HG03095 (cell line): ENCODE measurements around the gene RNF13.
"Not testable (repeated sequence)": the region's sequence is repeated elsewhere in the genome, so short reads cannot be mapped to it uniquely, and the experiment has no call there.

Experiments used
- ATAC-seq: cut with Tn5 transposase; IDR thresholded peaks from one replicate; pipeline ENCODE4 v1.9.1; 2021; ENCODE audit warnings: moderate library complexity; ENCODE audit not compliant: unreplicated experiment

Gene RNF13

GRCh38 chr3:149838491-149838890, 25.5 kb downstream of the RNF13 start:
- ATAC-seq, result not testable (repeated sequence)

- not testable (repeated sequence) for ATAC-seq
These were observed 26.5 kb downstream of the RNF13 start for GRCh38 chr3:149839469-149839868.

- ATAC-seq, result no peak
These were observed 26.9 kb downstream of the RNF13 start for GRCh38 chr3:149839896-149840295.

- no peak for ATAC-seq
These were observed 30.5 kb downstream of the RNF13 start for GRCh38 chr3:149843502-149843901.

GRCh38 chr3:149844091-149844490, 31.1 kb downstream of the RNF13 start:
- no peak for ATAC-seq

- ATAC-seq, result no peak
These were observed 32.7 kb downstream of the RNF13 start for GRCh38 chr3:149845570-149846244.

GRCh38 chr3:149848238-149848637, 35.2 kb downstream of the RNF13 start:
- ATAC-seq, result no peak

GRCh38 chr3:149848688-149849087, 35.7 kb downstream of the RNF13 start:
- ATAC-seq, result no peak

- no peak for ATAC-seq
These were observed 38.0 kb downstream of the RNF13 start for GRCh38 chr3:149850787-149851584.

- ATAC-seq, result no peak
These were observed 45.9 kb downstream of the RNF13 start for GRCh38 chr3:149858911-149859310.

GRCh38 chr3:149860881-149861280, 47.9 kb downstream of the RNF13 start:
- ATAC-seq, result no peak

- ATAC-seq, result no peak
These were observed 54.5 kb downstream of the RNF13 start for GRCh38 chr3:149867563-149867962.

GRCh38 chr3:149871855-149872254, 58.8 kb downstream of the RNF13 start:
- no peak for ATAC-seq

- ATAC-seq, result no peak
These were observed 59.6 kb downstream of the RNF13 start for GRCh38 chr3:149872589-149872988.

GRCh38 chr3:149877668-149878067, 64.7 kb downstream of the RNF13 start:
- no peak for ATAC-seq

GRCh38 chr3:149879872-149880271, 66.9 kb downstream of the RNF13 start:
- ATAC-seq, result no peak

- ATAC-seq, result no peak
These were observed 68.9 kb downstream of the RNF13 start for GRCh38 chr3:149881879-149882278.

GRCh38 chr3:149883134-149883533, 70.1 kb downstream of the RNF13 start:
- no peak for ATAC-seq

GRCh38 chr3:149883860-149884259, 70.8 kb downstream of the RNF13 start:
- not testable (repeated sequence) for ATAC-seq

- ATAC-seq, result not testable (repeated sequence)
These were observed 71.8 kb downstream of the RNF13 start for GRCh38 chr3:149884848-149885247.

- ATAC-seq, result no peak
These were observed 73.9 kb downstream of the RNF13 start for GRCh38 chr3:149886957-149887356.

GRCh38 chr3:149891621-149892020, 78.6 kb downstream of the RNF13 start:
- no peak for ATAC-seq
